LoVo (cell line): Measurements from ENCODE around the gene POLE2.
A peak's percentile ranks its signal among the peaks of the same experiment; 100 is the strongest.
"Not testable (repeated sequence)": the region's sequence is repeated elsewhere in the genome, so short reads cannot be mapped to it uniquely, and the experiment has no call there.

Source experiments
- DNase-seq: peaks from one replicate; pipeline ENCODE4 v3.0.0-alpha.2; 2016; ENCODE audit warnings: low spot score

Gene POLE2

GRCh38 chr14:49687942-49688700 is at the start of gene POLE2:
Gene POLE2 (minus strand): TSS chr14:49688214. CDS start chr14:49688203, 11 bp downstream.
- DNase-seq = peak; percentile 83

GRCh38 chr14:49735669-49736068 is 47.7 kb upstream of the POLE2 start:
- not testable (repeated sequence) for DNase-seq

DNA sequence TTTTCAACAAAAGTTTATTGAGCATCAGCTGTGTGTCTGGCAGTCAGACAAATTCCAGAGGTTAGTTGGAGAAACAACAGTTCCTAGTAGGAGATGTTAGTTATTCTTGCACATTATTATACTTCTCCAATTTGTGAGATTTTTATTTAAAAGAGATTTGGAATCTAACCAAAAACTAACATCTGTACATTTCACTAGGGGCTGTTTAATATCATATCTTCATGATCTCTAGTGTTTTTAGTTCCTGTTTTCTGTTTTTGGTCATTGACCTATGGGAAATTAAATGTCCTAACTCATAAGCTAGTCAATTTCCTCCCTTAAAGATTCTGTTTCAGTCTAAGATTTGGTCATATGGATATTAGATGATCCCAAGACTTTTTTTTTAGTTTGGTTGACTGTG is 45.8 kb upstream of the POLE2 start:
- DNase-seq = no peak

- no peak for DNase-seq
Observed at GRCh38 chr14:49732896-49733295, 44.9 kb upstream of the POLE2 start.

- DNase-seq = no peak
Observed at GRCh38 chr14:49727171-49727570, 39.2 kb upstream of the POLE2 start.

DNA sequence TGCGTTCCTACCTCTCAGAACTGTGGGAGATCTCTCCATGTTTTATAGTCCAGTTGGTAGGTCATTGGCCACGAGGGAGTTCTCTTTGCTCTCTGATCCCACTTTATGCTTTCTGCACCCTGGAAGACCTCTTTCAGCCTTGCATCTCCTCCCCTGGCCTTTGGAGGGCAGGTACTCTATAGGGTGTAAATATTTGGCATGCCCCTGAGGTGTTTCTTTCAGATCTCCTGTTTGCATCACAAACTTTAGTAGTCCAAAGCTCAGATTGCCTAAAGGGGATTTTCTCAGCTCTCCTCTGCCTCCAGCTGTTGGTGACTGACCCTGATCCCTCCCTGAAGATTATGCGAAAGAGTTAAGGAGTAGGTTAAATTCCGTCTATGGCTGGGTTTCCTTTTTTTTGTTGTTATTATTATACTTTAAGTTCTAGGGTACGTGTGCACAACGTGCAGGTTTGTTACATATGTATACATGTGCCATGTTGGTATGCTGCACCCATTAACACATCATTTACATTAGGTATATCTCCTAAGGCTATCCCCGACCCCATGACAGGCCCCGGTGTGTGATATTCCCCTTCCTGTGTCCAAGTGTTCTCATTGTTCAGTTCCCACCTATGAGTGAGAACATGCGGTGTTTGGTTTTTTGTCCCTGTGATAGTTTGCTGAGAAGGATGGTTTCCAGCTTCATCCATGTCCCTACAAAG is 33.9 kb upstream of the POLE2 start:
- not testable (repeated sequence) for DNase-seq

DNA sequence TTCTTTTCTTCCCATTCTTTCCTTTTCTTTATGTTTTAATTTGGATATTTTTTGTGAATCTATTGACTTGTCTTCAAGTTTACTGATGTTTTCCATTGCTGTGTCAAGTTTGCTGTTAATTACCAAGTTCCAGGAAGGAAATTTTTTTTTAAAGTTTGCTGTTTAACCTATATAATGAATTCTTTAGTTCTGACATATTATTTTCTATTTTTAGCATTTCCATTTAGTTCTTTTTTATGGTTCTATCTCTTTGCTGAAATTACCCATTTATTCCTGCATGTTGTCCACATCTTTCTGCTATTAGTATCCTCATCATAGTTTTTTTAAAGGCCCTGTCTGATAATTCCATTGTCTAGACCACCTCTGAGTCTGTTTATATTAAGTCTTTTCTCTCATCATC is 32.7 kb upstream of the POLE2 start:
- DNase-seq = no peak

DNA sequence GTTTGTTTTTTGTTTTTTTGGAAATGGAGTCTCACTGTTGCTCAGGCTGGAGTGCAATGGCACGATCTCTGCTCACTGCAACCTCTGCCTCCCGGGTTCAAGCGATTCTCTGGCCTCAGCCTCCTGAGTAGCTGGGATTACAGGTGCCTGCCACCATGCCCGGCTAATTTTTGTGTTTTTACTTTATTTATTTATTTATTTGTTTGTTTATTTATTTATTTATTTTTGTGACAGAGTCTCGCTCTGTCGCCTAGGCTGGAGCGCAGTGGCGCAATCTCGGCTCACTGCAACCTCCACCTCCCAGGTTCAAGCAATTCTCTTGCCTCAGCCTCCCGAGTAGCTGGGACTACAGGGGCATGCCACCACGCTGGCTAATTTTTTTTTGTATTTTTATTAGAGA is 23.0 kb upstream of the POLE2 start:
- not testable (repeated sequence) for DNase-seq

- not testable (repeated sequence) for DNase-seq
Observed at GRCh38 chr14:49704471-49704870, 16.5 kb upstream of the POLE2 start.

GRCh38 chr14:49703965-49704364 is 16.0 kb upstream of the POLE2 start:
- DNase-seq = no peak

DNA sequence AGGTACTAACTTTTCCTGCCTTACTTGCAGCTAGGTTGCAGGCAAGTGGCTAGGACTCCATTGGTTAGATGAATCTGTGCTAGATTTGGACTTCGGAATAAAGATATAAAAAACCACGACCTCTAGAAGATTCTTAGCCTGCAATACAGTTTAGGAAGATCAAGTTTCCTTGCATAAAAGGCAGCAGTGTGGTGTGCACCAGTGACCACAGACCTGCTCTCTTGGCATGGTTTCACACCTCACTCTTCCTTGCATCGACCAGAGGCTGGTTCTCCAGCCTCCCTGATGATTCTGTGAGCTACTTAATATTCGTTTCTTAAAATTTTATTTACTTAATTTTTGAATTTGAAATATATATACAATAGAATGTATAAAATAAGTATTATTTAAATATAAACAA is 14.7 kb upstream of the POLE2 start:
- DNase-seq = no peak

DNA sequence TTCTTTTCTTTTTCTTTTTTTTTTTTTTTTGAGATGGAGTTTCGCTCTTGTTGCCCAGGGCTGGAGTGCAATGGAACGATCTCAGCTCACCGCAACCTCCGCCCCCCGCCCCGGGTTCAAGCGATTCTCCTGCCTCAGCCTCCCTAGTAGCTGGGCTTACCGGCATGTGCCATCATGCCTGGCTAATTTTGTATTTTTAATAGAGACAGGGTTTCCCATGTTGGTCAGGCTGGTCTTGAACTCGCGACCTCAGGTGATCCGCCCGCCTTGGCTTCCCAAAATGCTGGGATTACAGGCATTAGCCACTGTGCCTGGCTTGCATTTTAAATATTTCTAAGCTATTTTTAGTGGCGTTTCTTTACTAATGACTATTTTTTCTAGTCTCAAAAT is 5.7 kb upstream of the POLE2 start:
- DNase-seq = not testable (repeated sequence)

GRCh38 chr14:49692811-49693734 is 5.1 kb upstream of the POLE2 start, which contains the start of gene KLHDC1:
Gene KLHDC1 (plus strand): TSS chr14:49693120. CDS start chr14:49693195, 75 bp downstream.
- peak; percentile 69 for DNase-seq

DNA sequence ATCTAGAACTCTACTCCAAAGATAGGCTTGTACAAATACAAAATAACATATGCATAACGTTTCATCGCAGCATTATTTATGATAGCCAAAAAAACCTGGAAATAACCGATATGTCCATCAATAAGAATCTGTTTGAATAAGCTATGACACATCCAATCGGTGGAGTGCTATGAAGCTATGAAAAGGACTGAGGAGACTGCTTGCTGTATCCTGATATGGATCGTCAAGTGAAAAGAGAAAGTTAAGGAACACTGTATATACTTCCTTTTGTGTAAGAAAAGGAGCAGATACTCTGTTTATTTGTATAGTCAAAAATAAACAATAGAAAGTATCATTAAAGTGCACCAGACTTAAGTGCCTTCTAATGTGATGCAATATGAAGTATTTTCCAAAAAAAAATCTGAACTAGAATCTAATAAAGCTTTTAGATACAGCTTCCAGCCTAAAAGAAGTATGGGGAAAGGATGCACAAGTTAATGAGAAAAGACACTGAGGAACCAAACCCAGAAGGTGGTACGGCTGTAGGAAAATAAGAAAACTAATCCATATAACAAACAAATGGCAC is 4.3 kb upstream of the POLE2 start:
- DNase-seq = no peak

GRCh38 chr14:49691031-49691430 is 3.0 kb upstream of the POLE2 start:
- no peak for DNase-seq

GRCh38 chr14:49688701-49689030 is 652 bp upstream of the POLE2 start:
- DNase-seq = no peak

DNA sequence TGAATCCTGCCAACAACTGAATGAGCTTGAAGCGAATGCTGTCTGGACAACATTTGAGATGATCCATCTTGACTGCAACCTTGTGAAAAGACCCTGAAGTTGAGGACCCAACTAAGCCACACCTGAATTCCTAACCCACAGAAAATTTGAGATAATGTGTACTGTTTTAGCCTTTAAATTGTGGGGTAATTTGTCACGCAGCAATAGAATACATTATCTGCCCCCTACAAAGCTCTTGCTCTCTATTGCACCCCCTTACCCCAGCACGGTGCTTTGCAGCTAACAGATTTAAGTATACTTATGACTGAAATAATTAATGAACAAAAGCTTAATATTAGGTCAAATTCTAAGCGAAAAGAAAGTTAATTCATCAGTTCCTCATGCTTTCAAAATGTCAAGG is 1.6 kb downstream of the POLE2 start:
- no peak for DNase-seq

- DNase-seq = no peak
Observed at GRCh38 chr14:49679271-49679670, 8.7 kb downstream of the POLE2 start.

DNA sequence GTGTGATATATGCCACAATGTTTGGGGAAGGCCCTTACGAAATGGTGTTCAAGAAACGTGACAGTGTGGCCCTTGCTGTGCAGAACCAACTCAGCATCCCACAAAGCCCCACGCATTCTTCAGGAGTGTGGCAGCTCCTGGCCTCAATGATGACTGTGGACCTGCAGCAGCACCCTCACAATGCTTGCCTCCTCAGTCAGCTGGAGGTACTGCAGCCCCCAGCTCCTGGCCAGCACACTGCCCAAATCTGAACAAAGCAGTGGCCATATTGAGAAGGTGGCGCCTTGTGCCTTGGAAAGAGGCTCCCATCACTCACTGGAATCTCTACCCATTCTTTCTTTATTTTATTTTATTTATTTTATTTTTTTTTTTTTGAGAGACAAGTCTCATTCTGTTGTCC is 10.4 kb downstream of the POLE2 start:
- no peak for DNase-seq

- no peak for DNase-seq
Observed at GRCh38 chr14:49673586-49673985, 14.4 kb downstream of the POLE2 start.

DNA sequence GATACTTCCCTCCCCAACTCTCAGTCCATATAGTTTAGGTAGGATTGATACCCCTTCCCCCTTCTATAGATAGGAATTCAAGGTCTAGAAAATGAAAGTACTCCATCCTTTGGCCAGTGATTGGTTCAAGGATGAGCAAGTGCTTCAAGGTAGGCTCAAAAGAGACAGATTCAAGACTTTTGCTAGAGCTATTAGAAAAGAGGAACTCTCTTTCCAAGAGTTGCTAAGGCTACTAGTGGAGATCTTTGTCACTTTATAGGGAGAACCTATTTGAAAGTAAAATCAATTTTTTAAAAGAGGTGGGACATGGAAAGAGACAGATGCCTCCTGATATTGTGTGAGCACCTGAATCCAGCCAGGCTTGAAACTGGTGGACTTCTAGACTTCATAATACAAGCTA is 17.5 kb downstream of the POLE2 start:
- no peak for DNase-seq
